GM13977 (cell line): ENCODE results near the gene ASTL.

Source experiments
- DNase-seq: peaks from one replicate; pipeline ENCODE4 v3.0.0; 2012; ENCODE audit warnings: low spot score
- in situ Hi-C: fragments of 300-500 bp; cut with MboI; formaldehyde crosslinking; loops from one replicate; pipeline ENCODE4 v1.12.0; 2022; ENCODE audit warnings: low sequenced_read_pairs, low pct_unique_long_range_greater_than_20kb, mixed read lengths, inconsistent platforms; ENCODE audit not compliant: unreplicated experiment
- TF ChIP-seq, protein P1 (sequence below): IDR thresholded peaks from 2 replicates; pipeline ENCODE4 v1.5.1; 2012; ENCODE audit warnings: mild to moderate bottlenecking, control low read depth; ENCODE audit not compliant: insufficient read depth; ENCODE audit errors: extremely low read depth, missing control alignments

The ASTL gene

DNA sequence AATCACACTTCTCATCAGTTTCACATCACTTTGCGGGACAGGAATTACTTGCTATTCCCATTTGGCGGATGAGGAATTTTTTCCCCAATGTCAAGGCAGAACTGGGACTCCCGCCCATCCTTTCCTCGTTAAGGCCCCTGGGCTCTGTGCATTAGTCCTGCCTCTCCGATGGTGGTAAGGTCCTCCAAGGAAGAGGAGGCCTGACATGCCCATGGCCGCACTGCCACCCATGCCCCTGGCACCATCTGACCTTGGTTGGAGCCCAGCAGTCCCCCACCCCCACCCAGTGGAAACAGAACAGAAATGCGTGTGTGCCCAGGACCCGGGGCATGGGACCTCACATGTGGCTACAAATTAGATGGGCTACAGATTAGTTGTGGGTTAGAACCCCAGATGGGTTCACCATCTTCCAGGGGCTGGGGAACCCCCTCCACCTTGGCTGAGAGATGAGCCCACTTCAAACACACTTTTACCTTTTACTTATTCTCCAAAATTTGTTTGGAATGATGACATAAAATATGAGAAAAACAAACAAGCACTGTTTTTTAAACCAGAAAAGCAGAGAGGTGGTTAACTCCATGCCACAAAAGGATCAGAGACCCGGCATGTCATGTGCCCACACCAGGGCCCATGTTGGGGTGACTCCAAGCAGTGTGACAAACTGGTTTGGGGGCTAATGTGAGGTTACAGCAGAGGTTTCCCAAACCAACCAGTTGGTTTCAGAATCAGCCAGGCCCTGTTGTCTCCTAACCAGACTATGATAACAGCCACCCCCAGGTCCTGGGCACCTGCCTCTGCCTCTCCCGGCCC, 17.9 kb upstream of the ASTL start:
- TF ChIP-seq, protein P1, sequence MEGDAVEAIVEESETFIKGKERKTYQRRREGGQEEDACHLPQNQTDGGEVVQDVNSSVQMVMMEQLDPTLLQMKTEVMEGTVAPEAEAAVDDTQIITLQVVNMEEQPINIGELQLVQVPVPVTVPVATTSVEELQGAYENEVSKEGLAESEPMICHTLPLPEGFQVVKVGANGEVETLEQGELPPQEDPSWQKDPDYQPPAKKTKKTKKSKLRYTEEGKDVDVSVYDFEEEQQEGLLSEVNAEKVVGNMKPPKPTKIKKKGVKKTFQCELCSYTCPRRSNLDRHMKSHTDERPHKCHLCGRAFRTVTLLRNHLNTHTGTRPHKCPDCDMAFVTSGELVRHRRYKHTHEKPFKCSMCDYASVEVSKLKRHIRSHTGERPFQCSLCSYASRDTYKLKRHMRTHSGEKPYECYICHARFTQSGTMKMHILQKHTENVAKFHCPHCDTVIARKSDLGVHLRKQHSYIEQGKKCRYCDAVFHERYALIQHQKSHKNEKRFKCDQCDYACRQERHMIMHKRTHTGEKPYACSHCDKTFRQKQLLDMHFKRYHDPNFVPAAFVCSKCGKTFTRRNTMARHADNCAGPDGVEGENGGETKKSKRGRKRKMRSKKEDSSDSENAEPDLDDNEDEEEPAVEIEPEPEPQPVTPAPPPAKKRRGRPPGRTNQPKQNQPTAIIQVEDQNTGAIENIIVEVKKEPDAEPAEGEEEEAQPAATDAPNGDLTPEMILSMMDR, result no peak
- DNase-seq, result no peak
- in situ Hi-C loops, result no loop called here

DNA sequence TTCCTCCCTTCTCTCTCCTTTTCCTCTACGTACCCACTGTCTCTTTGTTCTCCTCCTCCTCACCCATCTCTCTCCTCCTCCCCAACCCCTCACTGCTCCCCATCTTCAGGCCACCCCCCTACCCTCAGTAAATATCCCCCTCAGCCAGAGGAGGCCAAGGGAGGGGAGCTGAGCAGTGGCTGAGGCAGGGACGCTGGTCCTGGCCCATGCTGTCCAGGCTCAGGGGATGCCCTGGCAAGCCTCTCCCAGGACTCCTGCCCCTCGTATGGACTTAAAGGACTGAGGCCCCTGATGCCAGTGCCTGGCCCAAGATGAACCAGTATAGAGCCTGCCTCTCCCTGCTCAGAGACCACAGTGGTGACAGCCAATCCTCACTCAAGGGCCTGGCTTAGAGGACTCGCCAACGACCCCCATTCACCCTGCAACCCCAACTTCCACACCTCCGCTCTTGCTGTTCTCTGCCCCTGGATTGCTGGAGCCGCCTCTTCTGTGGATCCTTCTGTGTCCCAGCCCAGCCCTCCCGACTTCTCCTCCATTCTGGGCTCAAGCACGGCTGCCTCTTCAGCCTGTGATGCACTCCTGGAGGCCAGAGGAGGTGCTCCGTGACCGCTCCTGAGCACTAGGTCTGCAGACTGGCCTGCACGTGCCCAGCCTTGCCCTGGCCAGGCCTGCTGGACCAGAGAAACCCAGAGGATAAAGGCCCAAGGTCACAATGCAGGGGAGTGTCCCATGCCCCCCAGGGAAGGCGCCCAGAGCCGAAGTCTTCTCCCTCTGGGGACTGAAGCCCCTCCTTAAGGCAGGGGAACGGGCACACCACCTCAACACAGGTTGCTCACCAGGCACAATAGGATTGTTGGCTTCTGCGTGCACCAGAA, 16.4 kb upstream of the ASTL start:
- no peak for DNase-seq
- TF ChIP-seq, protein P1, result no peak
- in situ Hi-C loops, result no loop called here

DNA sequence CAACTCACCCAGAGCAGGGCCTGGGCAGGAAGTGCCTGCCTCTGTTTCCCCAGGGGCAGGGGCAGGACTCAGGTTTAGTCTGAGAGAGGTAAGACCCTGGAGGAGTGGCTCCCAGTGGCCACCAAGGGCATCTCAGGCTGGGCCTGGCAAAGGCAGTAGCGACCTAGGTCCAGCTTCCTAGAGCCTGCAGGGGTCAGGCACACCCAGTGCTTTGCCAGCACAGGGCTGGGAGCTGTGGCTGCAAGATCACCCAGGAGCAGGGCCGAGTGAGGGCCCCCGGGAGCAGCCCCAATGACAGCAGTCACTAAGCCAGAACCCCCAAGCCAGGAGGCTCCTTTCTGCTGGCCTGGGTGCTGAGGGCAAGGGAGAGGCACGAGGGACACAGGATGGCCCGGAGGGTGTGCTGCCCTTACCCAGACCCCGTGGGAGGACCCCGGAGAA, 15.7 kb upstream of the ASTL start:
- no peak for DNase-seq
- in situ Hi-C loops, result no loop called here
- TF ChIP-seq, protein P1, result no peak

DNA sequence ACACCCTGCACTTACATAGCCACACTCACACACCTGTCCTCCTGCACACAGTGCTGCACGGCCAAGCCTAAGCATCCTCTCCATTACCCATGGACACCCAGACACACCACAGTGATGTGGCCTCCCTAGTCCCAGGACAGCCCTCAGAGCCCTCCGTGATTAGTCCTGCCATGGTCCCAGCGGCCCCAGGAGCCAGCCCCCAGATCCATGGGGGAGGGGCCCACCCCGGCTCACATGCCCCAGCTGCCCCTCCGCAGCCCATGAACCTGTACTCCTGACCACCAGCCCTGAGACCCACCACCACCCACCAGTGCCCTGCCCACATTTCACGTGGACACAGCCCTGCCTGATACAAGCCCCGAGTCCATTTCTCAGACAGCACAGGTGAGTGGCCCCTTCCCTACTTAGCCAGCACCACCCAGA, 15.0 kb upstream of the ASTL start:
- TF ChIP-seq, protein P1, result no peak
- DNase-seq, result no peak
- in situ Hi-C loops, result no loop called here

DNA sequence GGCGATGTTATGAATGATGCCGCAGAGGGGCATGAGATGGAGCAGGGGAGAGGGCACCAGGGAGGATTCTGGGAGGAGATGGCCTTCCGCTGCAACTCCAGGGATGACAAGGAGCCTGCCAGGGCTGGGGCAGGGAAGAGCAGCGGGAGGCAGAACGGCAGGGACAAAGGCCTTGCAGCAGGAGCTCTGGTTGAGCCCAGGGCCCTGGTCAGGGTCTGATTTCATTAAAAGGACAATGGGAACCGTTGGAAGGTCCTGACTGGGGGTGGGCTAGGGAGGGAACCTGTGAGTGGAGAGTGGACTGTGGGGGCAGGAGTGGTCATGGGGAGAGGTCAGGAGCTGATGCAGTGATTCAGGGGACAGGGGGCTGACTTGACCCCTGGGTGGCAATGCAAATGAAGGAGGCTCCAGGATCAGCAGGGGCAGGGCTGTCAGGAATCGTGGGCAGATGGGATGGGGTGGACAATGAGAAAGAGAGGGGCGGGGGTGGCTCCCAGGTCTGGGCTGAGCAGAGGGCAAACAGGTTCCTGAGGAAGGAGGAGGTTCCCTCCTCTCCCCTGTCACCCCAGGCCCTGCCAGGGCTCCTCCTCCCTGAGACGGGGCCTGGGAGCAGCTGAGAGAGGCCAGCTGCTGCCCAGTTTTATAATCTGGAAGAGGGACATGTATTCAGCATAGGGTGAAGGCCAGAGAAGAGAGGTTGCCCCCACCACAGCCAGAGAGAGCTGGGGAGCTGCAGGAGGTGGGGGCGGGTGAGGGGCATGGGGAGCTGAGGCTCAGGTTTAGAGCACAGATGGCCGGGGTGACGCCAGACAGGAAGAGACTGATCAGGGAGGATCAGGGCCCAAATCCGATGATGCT, 14.2 kb upstream of the ASTL start:
- DNase-seq, result no peak
- TF ChIP-seq, protein P1, result no peak
- in situ Hi-C loops, result no loop called here
